ENCODE data around the gene P2RX2.

DNA sequence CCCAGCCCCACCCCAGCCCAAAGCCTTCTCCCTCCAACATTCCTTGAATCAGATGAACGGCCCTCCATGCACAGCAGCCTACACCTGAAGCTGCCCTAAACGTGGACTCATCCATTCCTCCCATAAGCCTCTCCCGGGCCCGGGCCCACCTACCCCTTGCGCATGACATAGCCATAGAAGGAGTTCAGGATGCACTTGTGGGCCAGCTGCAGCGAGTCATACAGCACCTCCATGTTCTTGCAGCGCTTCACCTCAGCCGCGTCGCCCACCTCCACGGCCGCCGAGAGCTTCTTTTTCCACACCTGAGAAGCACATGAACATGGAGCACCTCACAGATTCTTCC is 46.5 kb downstream of the P2RX2 start:
- TF ChIP-seq, protein P1, sequence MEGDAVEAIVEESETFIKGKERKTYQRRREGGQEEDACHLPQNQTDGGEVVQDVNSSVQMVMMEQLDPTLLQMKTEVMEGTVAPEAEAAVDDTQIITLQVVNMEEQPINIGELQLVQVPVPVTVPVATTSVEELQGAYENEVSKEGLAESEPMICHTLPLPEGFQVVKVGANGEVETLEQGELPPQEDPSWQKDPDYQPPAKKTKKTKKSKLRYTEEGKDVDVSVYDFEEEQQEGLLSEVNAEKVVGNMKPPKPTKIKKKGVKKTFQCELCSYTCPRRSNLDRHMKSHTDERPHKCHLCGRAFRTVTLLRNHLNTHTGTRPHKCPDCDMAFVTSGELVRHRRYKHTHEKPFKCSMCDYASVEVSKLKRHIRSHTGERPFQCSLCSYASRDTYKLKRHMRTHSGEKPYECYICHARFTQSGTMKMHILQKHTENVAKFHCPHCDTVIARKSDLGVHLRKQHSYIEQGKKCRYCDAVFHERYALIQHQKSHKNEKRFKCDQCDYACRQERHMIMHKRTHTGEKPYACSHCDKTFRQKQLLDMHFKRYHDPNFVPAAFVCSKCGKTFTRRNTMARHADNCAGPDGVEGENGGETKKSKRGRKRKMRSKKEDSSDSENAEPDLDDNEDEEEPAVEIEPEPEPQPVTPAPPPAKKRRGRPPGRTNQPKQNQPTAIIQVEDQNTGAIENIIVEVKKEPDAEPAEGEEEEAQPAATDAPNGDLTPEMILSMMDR (IDR thresholded peaks at IDR 0.05; ENCODE audit: poor library complexity), result no peak
- TF ChIP-seq EZH2 (IDR thresholded peaks at IDR 0.05; ENCODE audit: borderline replicate concordance), result no peak

Data from hepatocyte (in vitro differentiated cells).